HK-2 (cell line): ENCODE data around the gene EFHD2.
"Not testable (repeated sequence)": the region's sequence is repeated elsewhere in the genome, so short reads cannot be mapped to it uniquely, and the experiment has no call there.

Source experiments
- DNase-seq: peaks from one replicate; pipeline ENCODE4 v3.0.0-alpha.2; 2018; ENCODE audit not compliant: unreplicated experiment

EFHD2 gene

GRCh38 chr1:15452866-15453571 lies 43.3 kb downstream of the EFHD2 start:
- no peak for DNase-seq

GRCh38 chr1:15453734-15454133 lies 44.0 kb downstream of the EFHD2 start:
- DNase-seq, result no peak

- no peak for DNase-seq
These were observed 44.6 kb downstream of the EFHD2 start for GRCh38 chr1:15454256-15454655.

GRCh38 chr1:15455522-15455921 lies 45.8 kb downstream of the EFHD2 start:
- DNase-seq, result no peak

- DNase-seq, result no peak
These were observed 46.7 kb downstream of the EFHD2 start, which contains the start of gene CELA2A for GRCh38 chr1:15456313-15456954. TSS of gene CELA2A (plus strand) at chr1:15456732. CDS start at chr1:15456754, 22 bp downstream.

GRCh38 chr1:15457585-15457984 lies 47.9 kb downstream of the EFHD2 start:
- no peak for DNase-seq

GRCh38 chr1:15458388-15458787 lies 48.7 kb downstream of the EFHD2 start:
- DNase-seq, result not testable (repeated sequence)

GRCh38 chr1:15459771-15460707 lies 50.4 kb downstream of the EFHD2 start:
- DNase-seq, result no peak

GRCh38 chr1:15460708-15461095 lies 51.0 kb downstream of the EFHD2 start:
- no peak for DNase-seq

GRCh38 chr1:15463064-15463800 lies 53.5 kb downstream of the EFHD2 start:
- DNase-seq, result not testable (repeated sequence)

GRCh38 chr1:15463926-15464322 lies 54.2 kb downstream of the EFHD2 start:
- not testable (repeated sequence) for DNase-seq

GRCh38 chr1:15465674-15466073 lies 56.0 kb downstream of the EFHD2 start:
- DNase-seq, result no peak

GRCh38 chr1:15466955-15467625 lies 57.4 kb downstream of the EFHD2 start:
- not testable (repeated sequence) for DNase-seq

GRCh38 chr1:15468145-15468544 lies 58.5 kb downstream of the EFHD2 start:
- no peak for DNase-seq

- no peak for DNase-seq
These were observed 59.7 kb downstream of the EFHD2 start for GRCh38 chr1:15469361-15469760.

- not testable (repeated sequence) for DNase-seq
These were observed 60.2 kb downstream of the EFHD2 start for GRCh38 chr1:15469821-15470448.

- DNase-seq, result not testable (repeated sequence)
These were observed 61.4 kb downstream of the EFHD2 start for GRCh38 chr1:15471067-15471466.

- DNase-seq, result not testable (repeated sequence)
These were observed 62.0 kb downstream of the EFHD2 start for GRCh38 chr1:15471723-15472122.

GRCh38 chr1:15472587-15472986 lies 62.9 kb downstream of the EFHD2 start:
- DNase-seq, result no peak

GRCh38 chr1:15475752-15476314 lies 66.1 kb downstream of the EFHD2 start, which contains the start of gene CELA2B:
TSS of gene CELA2B (plus strand) at chr1:15476104. CDS start at chr1:15476126, 22 bp downstream.
- DNase-seq, result no peak
